Hepatocyte (in vitro differentiated cells): ENCODE results near the gene CEP135.

Experiments
- CTCF ChIP-seq: fragments of 200-600 bp; sonication (generic); IDR thresholded peaks from 2 replicates; pipeline ENCODE4 v1.5.1; 2016; ENCODE audit warnings: antibody characterized with exemption, mild to moderate bottlenecking; ENCODE audit not compliant: poor library complexity
- EZH2 ChIP-seq: fragments of 200-600 bp; sonication (generic); IDR thresholded peaks from 2 replicates; pipeline ENCODE4 v1.6.1; 2016; ENCODE audit warnings: antibody characterized with exemption, mild to moderate bottlenecking, borderline replicate concordance
- EZH2phosphoT487 ChIP-seq: fragments of 200-600 bp; sonication (generic); IDR thresholded peaks from one replicate; pipeline ENCODE4 v1.6.1; 2018; ENCODE audit warnings: antibody characterized with exemption, mild to moderate bottlenecking, low read depth, moderate library complexity; ENCODE audit not compliant: unreplicated experiment, severe bottlenecking

GRCh38 chr4:55904576-55904975 lies 44.2 kb upstream of the CEP135 start:
- no peak for TF ChIP-seq CTCF
- no peak for TF ChIP-seq EZH2
- TF ChIP-seq EZH2phosphoT487: no peak
